ENCODE results near the gene LRRC10.

- no peak for TF ChIP-seq POLR2AphosphoS5 (IDR thresholded peaks at IDR 0.05)
- TF ChIP-seq, protein P1, sequence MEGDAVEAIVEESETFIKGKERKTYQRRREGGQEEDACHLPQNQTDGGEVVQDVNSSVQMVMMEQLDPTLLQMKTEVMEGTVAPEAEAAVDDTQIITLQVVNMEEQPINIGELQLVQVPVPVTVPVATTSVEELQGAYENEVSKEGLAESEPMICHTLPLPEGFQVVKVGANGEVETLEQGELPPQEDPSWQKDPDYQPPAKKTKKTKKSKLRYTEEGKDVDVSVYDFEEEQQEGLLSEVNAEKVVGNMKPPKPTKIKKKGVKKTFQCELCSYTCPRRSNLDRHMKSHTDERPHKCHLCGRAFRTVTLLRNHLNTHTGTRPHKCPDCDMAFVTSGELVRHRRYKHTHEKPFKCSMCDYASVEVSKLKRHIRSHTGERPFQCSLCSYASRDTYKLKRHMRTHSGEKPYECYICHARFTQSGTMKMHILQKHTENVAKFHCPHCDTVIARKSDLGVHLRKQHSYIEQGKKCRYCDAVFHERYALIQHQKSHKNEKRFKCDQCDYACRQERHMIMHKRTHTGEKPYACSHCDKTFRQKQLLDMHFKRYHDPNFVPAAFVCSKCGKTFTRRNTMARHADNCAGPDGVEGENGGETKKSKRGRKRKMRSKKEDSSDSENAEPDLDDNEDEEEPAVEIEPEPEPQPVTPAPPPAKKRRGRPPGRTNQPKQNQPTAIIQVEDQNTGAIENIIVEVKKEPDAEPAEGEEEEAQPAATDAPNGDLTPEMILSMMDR (IDR thresholded peaks at IDR 0.05 in 8 of 11, conservative IDR thresholded peaks at IDR 0.05 in 3 of 11), result no peak
Measured at GRCh38 chr12:69588527-69588926, 22.2 kb downstream of the LRRC10 start.

All from spleen (tissue), 7 donors.